Liver (tissue), 9 donors: ENCODE measurements around the gene NTMT1. TPM values are rescaled to one million over a fixed set of nuclear protein-coding genes. Genes with fewer than 3 reads are reported as not detected.
A peak's percentile ranks its signal among the peaks of the same experiment; 100 is the strongest.

Source experiments
- DNase-seq: peaks from one replicate; pipeline ENCODE4 v3.0.0-alpha.2; 2017; ENCODE audit warnings: low spot score
- H3K27ac ChIP-seq, 2 donors: one replicate each; pipeline ENCODE4 v1.7.0; 2013; ENCODE audit warnings: inconsistent platforms in 2 of 2, low read length in 2 of 2, control low read depth in 1 of 2, low read depth in 1 of 2, mild to moderate bottlenecking in 1 of 2
- H3K27me3 ChIP-seq, 4 donors: one replicate each; pipeline versions ENCODE4 v1.6.1 to v1.7.0; 2013; ENCODE audit warnings: low read length in 3 of 4, inconsistent platforms in 1 of 4, mild to moderate bottlenecking in 1 of 4, moderate library complexity in 1 of 4; ENCODE audit not compliant: control insufficient read depth in 4 of 4, insufficient read depth in 4 of 4
- H3K36me3 ChIP-seq, 4 donors: one replicate each; pipeline versions ENCODE4 v1.6.1 to v1.7.0; 2013; ENCODE audit warnings: low read length in 3 of 4, mild to moderate bottlenecking in 3 of 4, low read depth in 1 of 4, moderate library complexity in 1 of 4; ENCODE audit not compliant: control insufficient read depth in 4 of 4, insufficient read depth in 3 of 4
- H3K4me1 ChIP-seq, 4 donors: one replicate each; pipeline versions ENCODE4 v1.6.1 to v1.7.0; 2013; ENCODE audit warnings: low read length in 3 of 4, mild to moderate bottlenecking in 3 of 4, moderate library complexity in 1 of 4; ENCODE audit not compliant: control insufficient read depth in 4 of 4, insufficient read depth in 4 of 4
- H3K4me3 ChIP-seq, 3 donors: one replicate each; pipeline versions ENCODE4 v1.6.1 to v1.7.0; 2013; ENCODE audit warnings: low read length in 3 of 3, control low read depth in 1 of 3, low read depth in 1 of 3, mild to moderate bottlenecking in 1 of 3
- H3K9ac ChIP-seq, 2 donors: one replicate each; pipeline ENCODE4 v1.7.0; 2013; ENCODE audit warnings: low read length in 2 of 2, mild to moderate bottlenecking in 2 of 2, moderate library complexity in 2 of 2, control low read depth in 1 of 2, low read depth in 1 of 2
- H3K9me3 ChIP-seq, 4 donors: one replicate each; pipeline versions ENCODE4 v1.6.1 to v1.7.0; 2013; ENCODE audit warnings: low read length in 3 of 4; ENCODE audit not compliant: control insufficient read depth in 4 of 4
- FOXA1 ChIP-seq: IDR thresholded peaks from 2 replicates; pipeline ENCODE4 v1.6.1; 2016; ENCODE audit warnings: antibody characterized with exemption
- FOXA2 ChIP-seq: IDR thresholded peaks from 2 replicates; pipeline ENCODE4 v1.6.1; 2016; ENCODE audit warnings: antibody characterized with exemption
- GABPA ChIP-seq, 2 donors: IDR thresholded peaks in 1 of 2; conservative IDR thresholded peaks in 1 of 2; 2 replicates each; pipeline ENCODE4 v1.6.1; 2016; ENCODE audit warnings: antibody characterized with exemption in 2 of 2, mild to moderate bottlenecking in 1 of 2, moderate library complexity in 1 of 2
- HNF4A ChIP-seq, 2 donors: conservative IDR thresholded peaks; 2 replicates each; pipeline ENCODE4 v1.6.1; 2016; ENCODE audit warnings: antibody characterized with exemption in 2 of 2, mild to moderate bottlenecking in 2 of 2
- HNF4G ChIP-seq: IDR thresholded peaks from 2 replicates; pipeline ENCODE4 v1.6.1; 2016; ENCODE audit warnings: antibody characterized with exemption
- RXRA ChIP-seq, 2 donors: IDR thresholded peaks; 2 replicates each; pipeline ENCODE4 v1.6.1; 2017 to 2018; ENCODE audit warnings: antibody characterized with exemption in 2 of 2, mild to moderate bottlenecking in 1 of 2
- SP1 ChIP-seq: IDR thresholded peaks from 2 replicates; pipeline ENCODE4 v1.6.1; 2018; ENCODE audit warnings: antibody characterized with exemption, mild to moderate bottlenecking
- TAF1 ChIP-seq: conservative IDR thresholded peaks from 2 replicates; pipeline ENCODE4 v1.6.1; 2016; ENCODE audit warnings: antibody characterized with exemption, mild to moderate bottlenecking
- YY1 ChIP-seq: IDR thresholded peaks from 2 replicates; pipeline ENCODE4 v1.6.1; 2016; ENCODE audit warnings: antibody characterized with exemption, mild to moderate bottlenecking
- WGBS: extraction: QIAGEN DNeasy Blood & Tissue Kit; methylation state at CpG from one replicate; pipeline ENCODE4 v1.1.7; 2013; 5-methylcytosine and 5-hydroxymethylcytosine counted together
- polyA plus RNA-seq, 2 donors: library from polyadenylated mRNA; stranded (reverse) in 1 of 2; unstranded in 1 of 2; fragments of 200-250 nt in 1 of 2; fragments of >200 nt in 1 of 2; fragmentation: Nextera tagmentation in 1 of 2; extraction: Ambion mirVana in 1 of 2; gene quantifications; one replicate each; pipeline versions ENCODE4 v1.2.1 to v1.2.3, GENCODE V29; 2013 to 2015
- total RNA-seq, 2 donors: library from RNA; depleted of rRNA; stranded (reverse); fragments of >200 nt; gene quantifications; one replicate each; pipeline ENCODE4 v1.2.3, GENCODE V29; 2014
- TF ChIP-seq, protein P1 (sequence below): IDR thresholded peaks from 2 replicates; pipeline ENCODE4 v1.6.1; 2016; ENCODE audit warnings: antibody characterized with exemption, mild to moderate bottlenecking
- TF ChIP-seq, protein P2 (sequence below): IDR thresholded peaks from 2 replicates; pipeline ENCODE4 v1.6.1; 2016; ENCODE audit warnings: antibody characterized with exemption
- TF ChIP-seq, protein P3 (sequence below): IDR thresholded peaks from 2 replicates; pipeline ENCODE4 v1.6.1; 2016; ENCODE audit warnings: antibody characterized with exemption
- TF ChIP-seq, protein P4 (sequence below): fragments of 150-350 bp; IDR thresholded peaks from 2 replicates; pipeline ENCODE4 v1.5.1; 2017; ENCODE audit warnings: improper control_type of control experiment, low read depth, low read length; ENCODE audit not compliant: missing input control
- donor health status: healthy.
- donor health status: healthy.
- donor health status: healthy.
- donor health status: healthy.
- donor health status: healthy.

Gene NTMT1
- total and polyA plus RNA-seq, 4 donors = 13.1 to 42.5 (median 26.2) TPM

DNA sequence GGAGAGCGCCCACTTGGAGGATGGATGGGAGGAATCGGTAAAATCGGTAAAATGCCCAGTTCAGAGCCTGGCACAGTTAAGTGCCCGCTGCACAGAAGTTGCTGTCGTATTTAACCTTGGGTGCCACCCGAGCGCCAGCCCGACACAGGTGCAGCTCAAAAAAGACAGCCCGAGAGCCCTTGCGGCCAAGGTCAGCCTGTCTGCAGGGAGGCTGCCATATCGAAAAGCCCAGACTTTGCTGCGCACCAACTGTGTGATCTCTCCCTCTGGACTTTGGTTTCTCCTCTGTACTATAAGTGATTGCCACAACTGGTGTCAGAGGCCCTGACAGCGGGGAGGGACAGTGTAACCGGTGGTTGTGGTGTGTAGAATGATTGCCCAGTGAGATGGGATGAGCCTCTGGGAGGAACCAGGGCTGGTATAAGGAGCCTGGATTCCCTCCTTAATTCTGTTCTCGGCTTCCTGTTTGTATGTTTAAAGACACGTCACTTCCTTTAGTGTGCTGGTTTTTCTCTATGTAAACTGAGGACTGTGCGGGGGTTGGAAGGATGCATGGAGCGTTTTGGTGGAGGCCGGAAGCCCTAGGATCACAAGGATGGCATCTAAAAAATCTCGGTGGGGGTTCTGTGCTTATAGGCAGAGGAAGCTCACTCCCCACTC is 792 bp downstream of the NTMT1 start (continued):
- peak; percentile 82 for TF ChIP-seq TAF1
- TF ChIP-seq YY1 = peak; percentile 68
- peak; percentile 42 for TF ChIP-seq HNF4G

DNA sequence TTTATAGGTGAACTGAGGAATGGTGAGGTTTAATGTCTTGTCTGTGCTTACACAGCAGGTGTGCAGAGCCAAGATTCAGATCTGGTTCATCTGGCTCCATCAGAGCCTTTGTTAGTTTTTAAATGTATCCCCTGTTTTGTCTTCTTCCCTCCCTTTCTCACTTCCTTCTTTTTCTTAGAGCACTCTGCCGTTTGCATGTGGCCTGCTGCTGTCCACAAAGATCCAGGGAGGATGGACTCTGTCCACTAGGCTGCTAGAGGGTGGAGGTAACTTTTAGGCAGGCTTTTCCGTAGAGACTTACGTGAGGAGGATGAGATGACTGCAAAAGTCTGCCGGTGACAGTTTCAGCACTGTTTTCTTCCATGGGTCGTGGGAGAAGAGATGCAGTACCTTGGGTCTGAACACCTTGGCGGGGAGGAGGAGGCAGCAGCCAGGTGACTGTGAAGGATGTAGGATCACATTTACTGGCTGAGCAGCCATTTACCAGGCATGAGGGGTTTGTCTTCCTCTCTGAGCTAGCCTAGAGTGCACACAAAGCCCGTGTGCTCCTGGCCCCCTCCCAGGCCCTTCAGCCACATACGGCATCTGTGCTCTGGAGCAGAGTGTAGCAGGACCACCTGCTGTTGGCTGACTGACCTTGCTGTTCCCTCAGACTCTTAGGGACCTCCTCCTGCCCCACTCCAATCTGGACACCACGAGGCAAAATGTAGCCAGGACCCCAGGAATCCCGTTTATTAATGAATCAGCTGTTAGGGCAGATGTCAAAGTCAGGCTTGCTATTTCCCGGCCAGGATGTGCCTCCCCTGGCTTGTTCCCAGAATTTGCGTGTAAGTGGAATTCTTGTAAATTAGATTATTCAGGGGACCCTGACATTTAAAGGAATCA is 1.8 kb downstream of the NTMT1 start:
- H3K27ac ChIP-seq = peak overlapping the region; percentile 91 to 98
- peak overlapping the region; percentile 77 to 85 for H3K9ac ChIP-seq
- TF ChIP-seq SP1 (no peak), HNF4A (conservative IDR thresholded peaks at IDR 0.05) (peak in 1 of 2 donors; percentile 42), YY1 (no peak)
- TF ChIP-seq, protein P1, sequence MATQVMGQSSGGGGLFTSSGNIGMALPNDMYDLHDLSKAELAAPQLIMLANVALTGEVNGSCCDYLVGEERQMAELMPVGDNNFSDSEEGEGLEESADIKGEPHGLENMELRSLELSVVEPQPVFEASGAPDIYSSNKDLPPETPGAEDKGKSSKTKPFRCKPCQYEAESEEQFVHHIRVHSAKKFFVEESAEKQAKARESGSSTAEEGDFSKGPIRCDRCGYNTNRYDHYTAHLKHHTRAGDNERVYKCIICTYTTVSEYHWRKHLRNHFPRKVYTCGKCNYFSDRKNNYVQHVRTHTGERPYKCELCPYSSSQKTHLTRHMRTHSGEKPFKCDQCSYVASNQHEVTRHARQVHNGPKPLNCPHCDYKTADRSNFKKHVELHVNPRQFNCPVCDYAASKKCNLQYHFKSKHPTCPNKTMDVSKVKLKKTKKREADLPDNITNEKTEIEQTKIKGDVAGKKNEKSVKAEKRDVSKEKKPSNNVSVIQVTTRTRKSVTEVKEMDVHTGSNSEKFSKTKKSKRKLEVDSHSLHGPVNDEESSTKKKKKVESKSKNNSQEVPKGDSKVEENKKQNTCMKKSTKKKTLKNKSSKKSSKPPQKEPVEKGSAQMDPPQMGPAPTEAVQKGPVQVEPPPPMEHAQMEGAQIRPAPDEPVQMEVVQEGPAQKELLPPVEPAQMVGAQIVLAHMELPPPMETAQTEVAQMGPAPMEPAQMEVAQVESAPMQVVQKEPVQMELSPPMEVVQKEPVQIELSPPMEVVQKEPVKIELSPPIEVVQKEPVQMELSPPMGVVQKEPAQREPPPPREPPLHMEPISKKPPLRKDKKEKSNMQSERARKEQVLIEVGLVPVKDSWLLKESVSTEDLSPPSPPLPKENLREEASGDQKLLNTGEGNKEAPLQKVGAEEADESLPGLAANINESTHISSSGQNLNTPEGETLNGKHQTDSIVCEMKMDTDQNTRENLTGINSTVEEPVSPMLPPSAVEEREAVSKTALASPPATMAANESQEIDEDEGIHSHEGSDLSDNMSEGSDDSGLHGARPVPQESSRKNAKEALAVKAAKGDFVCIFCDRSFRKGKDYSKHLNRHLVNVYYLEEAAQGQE = no peak
- TF ChIP-seq, protein P2, sequence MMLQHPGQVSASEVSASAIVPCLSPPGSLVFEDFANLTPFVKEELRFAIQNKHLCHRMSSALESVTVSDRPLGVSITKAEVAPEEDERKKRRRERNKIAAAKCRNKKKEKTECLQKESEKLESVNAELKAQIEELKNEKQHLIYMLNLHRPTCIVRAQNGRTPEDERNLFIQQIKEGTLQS = no peak
- peaks cover 6 to 44% (median 35%) of the 10 kb centered on the region in 4 donors for H3K4me1 ChIP-seq
- H3K27me3 ChIP-seq = no peaks in the 10 kb centered on the region
- peak overlapping the region; percentile 66 to 85 (median 80) for H3K4me3 ChIP-seq
- H3K9me3 ChIP-seq = no peaks in the 10 kb centered on the region
- no peak for DNase-seq
- 46% methylated on average over 12 of the region's 12 CpGs for WGBS
- H3K36me3 ChIP-seq = peaks cover 2 to 7% (median 2%) of the 10 kb centered on the region in 4 donors

DNA sequence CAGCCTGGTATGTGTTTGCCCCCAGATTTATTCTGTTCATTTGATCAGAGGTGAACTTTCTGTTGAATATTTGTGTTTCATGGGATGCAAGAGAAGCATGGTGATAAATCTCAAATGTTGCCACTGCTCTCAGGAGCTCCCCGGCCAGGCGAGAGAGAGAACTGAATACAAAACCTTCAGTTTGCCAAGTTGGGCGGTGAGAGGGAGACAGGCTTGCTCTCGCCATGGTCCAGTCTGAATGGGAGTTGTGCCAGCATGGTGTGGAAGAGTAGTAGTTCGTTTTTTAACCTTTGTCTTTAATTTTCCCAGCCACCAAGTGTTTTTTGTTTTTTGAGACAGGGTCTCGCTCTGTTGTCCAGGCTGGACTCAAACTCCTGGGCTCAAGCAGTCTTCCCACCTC is 2.7 kb downstream of the NTMT1 start:
- no peaks in the 10 kb centered on the region for H3K27me3 ChIP-seq
- 68% methylated on average over 6 of the region's 6 CpGs for WGBS
- TF ChIP-seq, protein P2 = no peak
- TF ChIP-seq GABPA (IDR thresholded peaks at IDR 0.05 in 1 of 2, conservative IDR thresholded peaks at IDR 0.05 in 1 of 2) (no peak), YY1 (no peak), SP1 (no peak), RXRA (IDR thresholded peaks at IDR 0.05) (no peak), FOXA2 (no peak), FOXA1 (no peak)
- TF ChIP-seq, protein P3, sequence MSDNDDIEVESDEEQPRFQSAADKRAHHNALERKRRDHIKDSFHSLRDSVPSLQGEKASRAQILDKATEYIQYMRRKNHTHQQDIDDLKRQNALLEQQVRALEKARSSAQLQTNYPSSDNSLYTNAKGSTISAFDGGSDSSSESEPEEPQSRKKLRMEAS = no peak
- TF ChIP-seq, protein P4, sequence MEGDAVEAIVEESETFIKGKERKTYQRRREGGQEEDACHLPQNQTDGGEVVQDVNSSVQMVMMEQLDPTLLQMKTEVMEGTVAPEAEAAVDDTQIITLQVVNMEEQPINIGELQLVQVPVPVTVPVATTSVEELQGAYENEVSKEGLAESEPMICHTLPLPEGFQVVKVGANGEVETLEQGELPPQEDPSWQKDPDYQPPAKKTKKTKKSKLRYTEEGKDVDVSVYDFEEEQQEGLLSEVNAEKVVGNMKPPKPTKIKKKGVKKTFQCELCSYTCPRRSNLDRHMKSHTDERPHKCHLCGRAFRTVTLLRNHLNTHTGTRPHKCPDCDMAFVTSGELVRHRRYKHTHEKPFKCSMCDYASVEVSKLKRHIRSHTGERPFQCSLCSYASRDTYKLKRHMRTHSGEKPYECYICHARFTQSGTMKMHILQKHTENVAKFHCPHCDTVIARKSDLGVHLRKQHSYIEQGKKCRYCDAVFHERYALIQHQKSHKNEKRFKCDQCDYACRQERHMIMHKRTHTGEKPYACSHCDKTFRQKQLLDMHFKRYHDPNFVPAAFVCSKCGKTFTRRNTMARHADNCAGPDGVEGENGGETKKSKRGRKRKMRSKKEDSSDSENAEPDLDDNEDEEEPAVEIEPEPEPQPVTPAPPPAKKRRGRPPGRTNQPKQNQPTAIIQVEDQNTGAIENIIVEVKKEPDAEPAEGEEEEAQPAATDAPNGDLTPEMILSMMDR = no peak
- peak overlapping the region in 1 of 2 donors; percentile 26 for H3K27ac ChIP-seq
- no peaks in the 10 kb centered on the region for H3K9me3 ChIP-seq
- DNase-seq = no peak
- H3K4me1 ChIP-seq = peaks cover 6 to 44% (median 35%) of the 10 kb centered on the region in 4 donors
- peaks cover 2 to 17% (median 8%) of the 10 kb centered on the region in 4 donors for H3K36me3 ChIP-seq
- H3K9ac ChIP-seq = peak overlapping the region in 1 of 2 donors; percentile 31
- no peak overlapping the region for H3K4me3 ChIP-seq
